ENCODE measurements around the gene GOLGA6L7.
"Not testable (repeated sequence)": the region's sequence is repeated elsewhere in the genome, so short reads cannot be mapped to it uniquely, and the experiment has no call there.

Gene GOLGA6L7

GRCh38 chr15:28884151-28884940, 35.9 kb upstream of the GOLGA6L7 start:
- no peak for DNase-seq

- DNase-seq, result no peak
Observed at GRCh38 chr15:28881600-28881999, 33.2 kb upstream of the GOLGA6L7 start.

- no peak for DNase-seq
Observed at GRCh38 chr15:28881170-28881569, 32.7 kb upstream of the GOLGA6L7 start.

GRCh38 chr15:28880680-28881079, 32.2 kb upstream of the GOLGA6L7 start:
- DNase-seq, result no peak

- no peak for DNase-seq
Observed at GRCh38 chr15:28879551-28879950, 31.1 kb upstream of the GOLGA6L7 start.

GRCh38 chr15:28878209-28878608, 29.8 kb upstream of the GOLGA6L7 start:
- no peak for DNase-seq

- DNase-seq, result no peak
Observed at GRCh38 chr15:28876845-28877185, 28.4 kb upstream of the GOLGA6L7 start.

- DNase-seq, result no peak
Observed at GRCh38 chr15:28876131-28876844, 27.8 kb upstream of the GOLGA6L7 start.

GRCh38 chr15:28875461-28876000, 27.1 kb upstream of the GOLGA6L7 start:
- no peak for DNase-seq

GRCh38 chr15:28873585-28874190, 25.2 kb upstream of the GOLGA6L7 start:
- no peak for DNase-seq

GRCh38 chr15:28873006-28873405, 24.6 kb upstream of the GOLGA6L7 start:
- DNase-seq, result no peak

- DNase-seq, result no peak
Observed at GRCh38 chr15:28871168-28871567, 22.7 kb upstream of the GOLGA6L7 start.

- DNase-seq, result no peak
Observed at GRCh38 chr15:28868744-28869345, 20.4 kb upstream of the GOLGA6L7 start.

- DNase-seq, result not testable (repeated sequence)
Observed at GRCh38 chr15:28861589-28862293, 13.3 kb upstream of the GOLGA6L7 start.

- no peak for DNase-seq
Observed at GRCh38 chr15:28861031-28861534, 12.6 kb upstream of the GOLGA6L7 start.

GRCh38 chr15:28854578-28854977, 6.1 kb upstream of the GOLGA6L7 start:
- DNase-seq, result not testable (repeated sequence)

- DNase-seq, result not testable (repeated sequence)
Observed at GRCh38 chr15:28853654-28854053, 5.2 kb upstream of the GOLGA6L7 start.

GRCh38 chr15:28849766-28850165, 1.3 kb upstream of the GOLGA6L7 start:
- DNase-seq, result not testable (repeated sequence)

- not testable (repeated sequence) for DNase-seq
Observed at GRCh38 chr15:28849271-28849670, 827 bp upstream of the GOLGA6L7 start.

GRCh38 chr15:28847959-28848358, 485 bp downstream of the GOLGA6L7 start:
- not testable (repeated sequence) for DNase-seq

GRCh38 chr15:28847247-28847646, 1.2 kb downstream of the GOLGA6L7 start:
- not testable (repeated sequence) for DNase-seq

- DNase-seq, result not testable (repeated sequence)
Observed at GRCh38 chr15:28844147-28844546, 4.3 kb downstream of the GOLGA6L7 start.

Measured in activated CD4-positive, CD25-positive, alpha-beta regulatory T cell (primary cell).